HG03460 (cell line): ENCODE measurements around the gene CMTM4.
"Not testable (repeated sequence)": the region's sequence is repeated elsewhere in the genome, so short reads cannot be mapped to it uniquely, and the experiment has no call there.

Experiments
- ATAC-seq: cut with Tn5 transposase; IDR thresholded peaks from one replicate; pipeline ENCODE4 v1.9.1; 2021; ENCODE audit not compliant: unreplicated experiment

CMTM4 gene

DNA sequence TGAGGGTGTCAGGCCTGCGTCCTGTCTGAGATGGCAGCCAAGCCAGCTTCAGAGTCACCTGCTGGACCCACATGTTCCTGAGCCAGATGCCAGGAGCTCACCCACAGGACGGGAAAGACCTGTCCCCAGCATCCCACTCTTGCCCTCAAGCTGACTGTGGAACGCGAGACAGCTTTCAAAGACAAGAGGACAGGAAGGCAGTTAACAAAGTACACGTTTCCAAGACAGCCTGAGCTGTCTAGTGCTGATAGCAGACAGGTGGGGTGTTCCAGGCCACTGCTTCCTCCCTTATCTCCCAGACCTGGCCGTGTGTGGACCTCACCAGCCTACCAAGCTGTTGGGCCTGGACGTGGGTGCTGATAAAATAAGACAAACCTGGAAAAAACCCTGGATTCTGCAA is 78.8 kb downstream of the CMTM4 start:
- ATAC-seq, result no peak

DNA sequence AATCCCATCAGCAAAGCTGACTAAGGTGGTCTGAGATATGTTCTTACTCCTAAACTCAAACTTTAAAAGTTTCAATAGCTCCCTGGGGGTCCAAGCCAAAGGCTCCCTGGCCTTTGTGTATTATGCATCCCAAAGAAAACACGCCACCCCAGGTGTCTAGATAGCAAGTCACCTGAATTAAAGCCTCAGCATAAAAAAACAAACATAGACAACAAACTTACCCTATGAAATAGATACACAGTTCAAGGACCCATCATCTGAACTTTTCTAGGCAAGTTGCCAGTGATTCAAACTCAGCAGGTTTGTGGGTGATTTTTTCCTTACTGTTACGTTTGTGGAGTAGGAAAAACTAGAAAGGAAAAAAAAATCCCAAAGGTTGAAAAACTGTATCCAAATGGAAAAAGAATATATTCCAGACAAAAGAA is 79.5 kb downstream of the CMTM4 start:
- ATAC-seq, result no peak

GRCh38 chr16:66616592-66616991 is 80.0 kb downstream of the CMTM4 start:
- no peak for ATAC-seq

DNA sequence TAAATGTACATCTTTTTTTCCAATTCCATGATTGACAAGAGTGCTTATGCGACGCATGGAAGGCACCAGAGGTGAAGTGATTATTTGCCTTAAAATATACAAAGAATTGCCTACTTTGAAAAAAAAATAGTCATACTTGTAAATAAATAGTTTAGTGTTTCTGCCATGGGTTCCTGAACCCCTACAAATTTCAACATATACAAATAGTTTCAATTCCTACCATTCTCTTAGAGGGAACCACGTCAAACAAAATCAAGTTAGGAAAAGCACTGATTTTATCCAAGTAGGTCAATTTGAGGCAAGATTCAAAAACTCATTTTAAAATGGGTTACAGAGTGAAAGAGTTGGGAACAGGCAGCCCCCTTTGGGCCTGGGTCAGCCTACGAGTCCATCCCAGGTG is 80.4 kb downstream of the CMTM4 start:
- no peak for ATAC-seq

DNA sequence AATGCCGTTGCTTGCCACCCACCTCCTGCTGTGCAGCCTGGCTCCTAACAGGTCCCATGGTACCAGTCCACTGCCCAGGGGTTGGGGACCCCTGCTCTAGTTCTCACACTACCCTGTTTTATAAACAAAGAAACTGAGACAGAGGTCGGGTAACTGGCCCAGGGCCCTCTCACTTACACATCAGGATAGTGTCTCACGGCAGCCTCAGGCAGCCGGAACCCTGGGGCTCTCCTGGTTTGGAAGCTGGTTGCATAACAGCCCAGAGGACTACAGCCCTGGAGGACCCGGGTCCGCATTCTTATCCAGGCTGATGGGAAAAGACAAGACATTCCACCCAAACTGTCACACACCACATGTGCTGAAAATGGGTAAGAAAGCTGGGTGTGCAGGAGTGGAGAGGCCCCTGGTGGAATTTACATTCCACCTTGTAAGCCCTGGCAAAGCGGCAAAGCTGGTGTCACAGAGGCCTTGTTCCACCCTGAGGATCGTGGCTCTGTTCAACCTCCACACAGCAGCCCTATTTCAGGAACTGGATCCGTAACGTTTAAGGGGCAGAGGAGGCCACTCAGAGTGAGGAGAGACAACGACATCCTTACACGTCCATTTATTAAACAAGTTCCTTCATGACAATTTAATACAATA is 82.3 kb downstream of the CMTM4 start:
- no peak for ATAC-seq

- no peak for ATAC-seq
Measured at GRCh38 chr16:66612422-66612821, 84.1 kb downstream of the CMTM4 start.

DNA sequence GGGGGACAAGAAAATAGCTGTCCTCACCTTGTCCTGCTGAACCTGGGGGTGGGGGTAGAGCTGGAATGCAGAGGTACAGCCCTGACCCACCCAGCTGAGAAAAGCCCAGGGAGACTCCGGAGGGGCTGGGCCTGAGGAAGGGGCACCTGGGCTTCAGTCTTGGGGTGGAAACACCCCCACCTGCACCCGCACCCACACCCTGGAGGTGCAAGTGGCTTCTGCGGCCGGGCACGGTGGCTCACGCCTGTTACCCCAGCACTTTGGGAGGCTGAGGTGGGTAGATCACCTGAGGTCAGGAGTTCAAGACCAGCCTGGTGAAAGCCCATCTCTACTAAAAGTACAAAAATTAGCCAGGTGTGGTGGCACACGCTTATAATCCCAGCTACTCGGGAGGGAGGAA is 84.6 kb downstream of the CMTM4 start:
- ATAC-seq, result not testable (repeated sequence)

GRCh38 chr16:66610111-66610820 is 86.3 kb downstream of the CMTM4 start:
- ATAC-seq, result no peak

- no peak for ATAC-seq
Measured at GRCh38 chr16:66609139-66609510, 87.4 kb downstream of the CMTM4 start.

DNA sequence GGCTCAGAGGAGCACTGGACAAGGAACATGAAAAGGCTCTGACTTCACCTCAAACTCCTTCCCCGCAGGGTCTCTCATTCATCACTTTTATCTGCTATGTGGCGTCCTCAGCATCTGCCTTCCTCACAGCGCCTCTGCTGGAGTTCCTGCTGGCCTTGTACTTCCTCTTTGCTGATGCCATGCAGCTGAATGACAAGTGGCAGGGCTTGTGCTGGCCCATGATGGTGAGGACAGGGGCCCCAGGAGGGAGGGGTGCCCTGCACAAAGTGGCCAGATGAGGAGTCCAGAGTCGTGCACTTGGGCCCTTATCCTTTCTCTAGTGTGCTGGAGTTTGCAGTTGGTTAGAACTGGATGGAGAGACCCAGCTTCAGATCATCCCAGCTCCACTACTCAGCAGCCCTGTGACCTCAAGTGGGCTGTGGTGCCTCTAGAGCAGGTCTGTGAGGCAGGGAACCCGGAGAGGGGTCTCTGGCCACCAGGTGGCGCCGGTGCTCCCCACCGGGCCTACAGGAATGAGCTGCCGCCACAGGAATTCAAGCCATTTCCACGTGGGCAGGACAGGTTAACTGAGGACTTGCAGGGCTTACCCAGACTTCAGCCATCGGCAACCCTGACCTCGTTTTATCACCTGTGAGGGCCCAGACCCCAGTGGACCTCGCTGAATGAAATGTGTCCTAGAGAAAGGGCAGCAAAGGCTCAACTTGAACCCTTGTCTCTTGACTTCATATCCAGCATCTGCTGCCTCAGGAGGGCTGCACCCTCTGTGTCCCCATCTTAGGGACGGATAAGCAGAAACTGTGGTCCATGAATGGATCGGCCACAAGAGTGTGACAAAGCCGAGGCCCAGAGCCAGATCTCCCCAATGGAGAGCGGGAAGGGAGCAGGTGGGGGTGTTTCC is 88.1 kb downstream of the CMTM4 start:
- ATAC-seq, result peak; percentile 28

- ATAC-seq, result peak; percentile 64
Measured at GRCh38 chr16:66605979-66606751, 90.4 kb downstream of the CMTM4 start.

DNA sequence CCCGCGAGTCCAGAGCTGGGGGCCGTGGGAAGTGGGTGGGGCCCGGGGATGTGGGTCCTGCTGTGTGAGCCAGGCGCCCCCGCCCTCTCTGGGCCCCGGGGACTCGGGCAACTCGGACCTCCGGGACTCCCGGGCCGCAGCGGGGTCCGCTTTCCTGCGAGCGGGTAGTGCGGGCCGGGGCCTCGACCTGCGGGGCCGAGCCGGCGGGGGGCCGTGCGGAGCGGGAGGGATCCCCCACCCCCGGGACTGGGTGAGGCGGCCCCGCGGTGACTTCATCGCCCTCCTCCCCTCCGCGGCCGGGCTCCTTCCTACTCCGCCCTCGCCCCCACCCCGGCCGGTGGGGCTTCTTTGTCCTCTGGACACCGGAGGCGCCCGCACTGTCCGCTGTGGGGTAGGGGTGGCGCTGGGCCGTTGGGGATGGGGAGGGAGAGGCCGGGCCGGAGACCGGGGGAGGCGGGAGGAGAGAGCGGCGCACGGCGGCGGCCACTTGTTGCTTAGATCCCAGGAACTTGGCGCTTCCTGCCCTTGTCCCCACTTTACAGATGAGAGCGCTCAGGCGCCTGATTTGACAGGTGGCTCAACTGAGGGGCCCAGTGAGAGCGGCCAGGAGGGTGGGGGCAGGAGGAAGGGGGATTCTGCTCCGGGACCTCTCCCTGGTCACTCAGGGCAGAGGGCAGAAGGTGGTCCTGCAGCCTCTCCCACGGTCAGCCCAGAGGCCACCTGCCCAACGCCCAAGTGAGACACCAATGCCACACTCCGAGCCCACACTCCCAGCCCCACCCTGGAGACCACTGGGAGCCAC is 91.2 kb downstream of the CMTM4 start:
- peak; percentile 5 for ATAC-seq

DNA sequence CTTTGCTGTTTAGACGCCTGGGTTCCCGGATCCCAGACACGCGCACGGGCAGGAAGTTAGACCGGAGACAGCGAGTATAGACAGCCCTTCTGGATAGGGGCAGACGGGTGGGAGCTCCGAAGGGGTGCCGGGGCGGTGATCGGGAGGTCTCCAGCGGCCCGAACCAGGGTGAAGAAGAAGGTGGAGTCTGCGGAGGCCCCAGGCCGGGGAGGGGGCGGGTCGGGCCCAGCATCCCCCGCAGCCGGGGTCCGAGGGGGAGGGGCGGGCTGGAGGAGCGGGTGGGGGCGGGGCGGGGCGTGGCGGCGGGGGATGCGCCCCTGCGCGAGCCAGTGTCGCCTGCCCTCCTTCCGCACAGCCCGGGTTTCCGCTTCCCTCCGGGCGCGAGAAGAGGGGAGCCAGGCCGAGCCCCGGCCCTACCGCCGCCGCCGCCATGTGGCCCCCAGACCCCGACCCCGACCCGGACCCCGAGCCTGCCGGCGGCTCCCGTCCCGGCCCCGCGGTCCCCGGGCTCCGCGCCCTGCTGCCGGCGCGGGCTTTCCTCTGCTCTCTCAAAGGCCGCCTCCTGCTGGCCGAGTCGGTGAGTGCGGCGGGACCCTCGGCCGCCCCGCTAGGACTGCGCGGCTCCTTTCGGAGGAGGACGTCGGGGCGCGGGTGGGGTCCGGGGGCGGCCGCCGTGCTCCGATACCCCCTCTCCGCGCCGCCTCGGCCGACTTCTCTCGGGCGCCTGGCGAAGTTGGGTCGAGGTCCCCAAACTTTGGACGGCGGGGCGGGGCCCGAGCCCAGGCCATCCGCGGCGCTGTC is 92.0 kb downstream of the CMTM4 start, which contains the start of gene CMTM3:
Gene CMTM3, plus strand, starts transcription at position 329 of the 801 bp plus-strand sequence. Its CDS starts 102 bp downstream, at position 431.
- ATAC-seq, result peak; percentile 45

GRCh38 chr16:66603537-66604375 is 92.8 kb downstream of the CMTM4 start:
- ATAC-seq, result peak; percentile 30

GRCh38 chr16:66601471-66601870 is 95.1 kb downstream of the CMTM4 start:
- no peak for ATAC-seq

DNA sequence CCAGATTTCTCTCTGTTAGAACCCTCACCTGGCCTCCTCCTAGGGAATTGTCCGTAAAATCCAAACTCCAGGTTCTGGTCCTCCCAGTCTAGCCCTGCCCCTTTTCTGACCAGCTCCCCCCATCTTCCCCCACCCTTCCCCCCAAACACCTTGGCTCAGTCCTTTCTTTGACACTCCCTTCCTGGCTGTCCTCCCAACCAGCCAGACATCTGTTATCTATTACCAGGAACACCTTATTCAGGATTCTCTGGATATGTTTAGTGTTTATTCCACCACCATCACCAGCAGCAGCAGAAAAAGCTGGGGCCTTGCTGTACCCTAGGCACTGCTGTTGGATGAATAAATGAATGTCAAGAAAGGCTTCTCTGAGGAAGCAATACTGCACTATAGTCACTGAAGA is 96.1 kb downstream of the CMTM4 start:
- no peak for ATAC-seq

DNA sequence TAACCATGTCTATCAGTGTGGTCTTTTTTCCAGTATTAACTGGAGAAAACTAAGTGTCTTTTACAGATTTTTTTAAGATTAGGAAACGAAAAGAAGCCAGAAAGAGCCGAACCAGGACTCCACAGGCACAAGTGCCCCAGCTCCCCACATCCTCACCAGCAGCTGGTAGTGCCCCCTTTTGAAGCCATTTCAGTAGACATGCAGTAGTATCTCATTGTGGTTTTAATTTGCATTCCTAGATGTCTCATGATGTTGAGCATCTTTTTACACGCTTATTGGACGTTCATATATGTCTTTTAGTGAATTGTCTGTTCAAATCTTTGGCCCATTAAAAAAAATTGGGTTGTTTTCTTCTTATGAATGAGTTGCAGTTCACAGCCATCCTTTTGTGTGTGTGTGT is 96.8 kb downstream of the CMTM4 start:
- no peak for ATAC-seq

- ATAC-seq, result no peak
Measured at GRCh38 chr16:66598111-66598510, 98.4 kb downstream of the CMTM4 start.
